HepG2 (cell line): ENCODE results near the gene CAMSAP1. TPM values are rescaled to one million over a fixed set of nuclear protein-coding genes. Genes with fewer than 3 reads are reported as not detected.

Experiments used
- ATAC-seq: fragments of 200-7000 bp; cut with Tn5 transposase; 3 replicates; pipeline ENCODE4 v1.9.1; 2020; ENCODE audit warnings: mild to moderate bottlenecking, moderate library complexity
- BruUV-seq: library from RNA; stranded (reverse); fragments of 400-500 nt; replicated peaks from 2 replicates; lab custom pipeline; 2021; lab: Mats Ljungman, UMichigan
- CTCF ChIA-PET: fragments of 300-600 bp; formaldehyde crosslinking; extraction: SDS; loops from one replicate; lab custom pipeline; 2021; ENCODE audit warnings: low total read pairs, inconsistent platforms, low intra/inter-chr PET ratio; lab: Yijun Ruan, JAX
- POLR2A ChIA-PET: fragments of 350-600 bp; sonication (Branson Sonifier 250); formaldehyde crosslinking; loops from one replicate; lab custom pipeline; 2020; ENCODE audit warnings: antibody characterized with exemption, inconsistent platforms; lab: Yijun Ruan, JAX
- DNase-seq: peaks from one replicate; pipeline ENCODE4 v3.0.0-alpha.2; 2015; ENCODE audit warnings: low spot score
- FAIRE-seq: peaks from 3 replicates; lab custom pipeline; 2011; peaks lifted over from hg19 to GRCh38; lab: Jason Lieb, UNC
- H2AFZ ChIP-seq: one replicate; pipeline ENCODE4 v1.6.1; 2011; ENCODE audit warnings: low read length, inconsistent platforms
- H3K27ac ChIP-seq: fragments of 300-600 bp; 3 replicates; pipeline ENCODE4 v1.8.0; 2011; ENCODE audit warnings: mixed run types, mild to moderate bottlenecking, mixed read lengths, low read length, inconsistent platforms; ENCODE audit not compliant: insufficient read depth; ENCODE audit errors: extremely low read length
- H3K27me3 ChIP-seq, 2 experiments: fragments of 200-600 bp in 1 of 2; 2 replicates in 1 of 2; 3 replicates in 1 of 2; pipeline versions ENCODE4 v1.6.0 to v1.8.0; 2011; ENCODE audit warnings: low read length in 2 of 2, mild to moderate bottlenecking in 2 of 2, moderate library complexity in 2 of 2, inconsistent platforms in 1 of 2; ENCODE audit not compliant: insufficient read depth in 2 of 2, control insufficient read depth in 1 of 2
- H3K36me3 ChIP-seq, 2 experiments: fragments of 200-600 bp in 1 of 2; replicated peaks in 1 of 2; 2 replicates in 1 of 2; 3 replicates in 1 of 2; pipeline versions ENCODE4 v1.5.1 to v1.8.0; 2011; ENCODE audit warnings: low read length in 2 of 2, inconsistent platforms in 1 of 2; ENCODE audit not compliant: insufficient read depth in 2 of 2, control insufficient read depth in 1 of 2
- H3K4me1 ChIP-seq: 2 replicates; pipeline ENCODE4 v1.5.1; 2012; ENCODE audit warnings: low read length, inconsistent platforms; ENCODE audit not compliant: insufficient read depth
- H3K4me2 ChIP-seq: 2 replicates; pipeline ENCODE4 v1.6.0; 2011; ENCODE audit warnings: low read depth, low read length, inconsistent platforms
- H3K4me3 ChIP-seq, 3 experiments: fragments of 200-600 bp in 1 of 3; sonication (generic), shearing (Covaris generic) in 1 of 3; replicated peaks in 1 of 3; 2 replicates each; pipeline ENCODE4 v1.5.1; 2011 to 2016; ENCODE audit warnings: low read length in 3 of 3, inconsistent platforms in 2 of 3, low read depth in 2 of 3, mild to moderate bottlenecking in 2 of 3, control low read depth in 1 of 3, mixed read lengths in 1 of 3; ENCODE audit not compliant: insufficient read depth in 1 of 3
- H3K79me2 ChIP-seq: one replicate; pipeline ENCODE4 v1.6.1; 2011; ENCODE audit warnings: low read length, inconsistent platforms; ENCODE audit not compliant: insufficient read depth
- H3K9ac ChIP-seq: 2 replicates; pipeline ENCODE4 v1.6.0; 2011; ENCODE audit warnings: mild to moderate bottlenecking, low read depth, low read length, inconsistent platforms; ENCODE audit not compliant: insufficient read depth
- H3K9me3 ChIP-seq: 2 replicates; pipeline ENCODE4 v1.5.1; 2012; ENCODE audit warnings: mild to moderate bottlenecking, low read length
- H4K20me1 ChIP-seq: 2 replicates; pipeline ENCODE4 v1.6.0; 2011; ENCODE audit warnings: inconsistent platforms, mild to moderate bottlenecking, low read length, moderate library complexity; ENCODE audit not compliant: insufficient read depth
- EZH2 ChIP-seq: conservative IDR thresholded peaks from 2 replicates; pipeline ENCODE4 v1.6.1; 2012; ENCODE audit warnings: mild to moderate bottlenecking, low read depth, low read length, moderate library complexity
- ISL2 ChIP-seq: sonication (generic); formaldehyde crosslinking; IDR thresholded peaks from 2 replicates; pipeline ENCODE4 v1.5.0; 2020; ENCODE audit warnings: missing genetic modification reagents
- PHF5A ChIP-seq: IDR thresholded peaks from one replicate; pipeline ENCODE4 v1.6.1; 2018; ENCODE audit warnings: low read depth, missing genetic modification reagents; ENCODE audit not compliant: unreplicated experiment
- SRY ChIP-seq: sonication (generic); formaldehyde crosslinking; IDR thresholded peaks from 2 replicates; pipeline ENCODE4 v1.8.0; 2022; ENCODE audit warnings: mild to moderate bottlenecking, missing genetic modification reagents
- ZNF180 ChIP-seq: sonication (generic); formaldehyde crosslinking; IDR thresholded peaks from 2 replicates; pipeline ENCODE4 v1.4.0; 2020; ENCODE audit warnings: low read depth, missing genetic modification reagents, borderline replicate concordance
- ZNF343 ChIP-seq: sonication (generic); formaldehyde crosslinking; IDR thresholded peaks from 2 replicates; pipeline ENCODE4 v1.4.0; 2020; ENCODE audit warnings: mild to moderate bottlenecking, missing genetic modification reagents
- ZNF816 ChIP-seq: sonication (generic); formaldehyde crosslinking; IDR thresholded peaks from 2 replicates; pipeline ENCODE4 v1.8.0; 2022; ENCODE audit warnings: missing genetic modification reagents, mild to moderate bottlenecking, borderline replicate concordance
- ZNF850 ChIP-seq: sonication (generic); formaldehyde crosslinking; conservative IDR thresholded peaks from 2 replicates; pipeline ENCODE4 v1.9.0; 2021; ENCODE audit warnings: mild to moderate bottlenecking, missing genetic modification reagents
- WGBS: methylation state at CpG from one replicate; pipeline ENCODE4 v1.1.6; 2017; ENCODE audit warnings: low lambda C conversion rate; 5-methylcytosine and 5-hydroxymethylcytosine counted together
- in situ Hi-C: cut with HindIII; loops from 2 replicates; pipeline ENCODE4 v1.10.0; 2017; ENCODE audit warnings: low pct_unique_long_range_greater_than_20kb; ENCODE audit not compliant: extremely low pct_ligation_motif_present
- intact Hi-C: fragments of 100-400 bp; cut with micrococcal nuclease; formaldehyde crosslinking; loops from one replicate; pipeline ENCODE4 v1.10.0; 2022; ENCODE audit not compliant: unreplicated experiment
- polyA plus RNA-seq, 8 experiments: library from polyadenylated mRNA; depleted of rRNA in 3 of 8; stranded (reverse) in 7 of 8; unstranded in 1 of 8; fragments of >200 nt; fragmentation: Illumina TruSeq in 4 of 8; extraction: Trizol in 4 of 8; gene quantifications; 2 replicates each; pipeline versions ENCODE4 v1.2.1 to v1.2.3, GENCODE V29; 2011 to 2016; ENCODE audit warnings: low read depth in 4 of 8, missing spikeins in 1 of 8, mixed read lengths in 1 of 8; ENCODE audit not compliant: insufficient read depth in 1 of 8
- total RNA-seq, 5 experiments: library from RNA; depleted of rRNA; stranded (reverse); fragments of >200 nt; fragmentation: Illumina TruSeq; extraction: Trizol; gene quantifications; 2 replicates each; pipeline ENCODE4 v1.2.3, GENCODE V29; 2016; ENCODE audit warnings: low read depth in 1 of 5
- TF ChIP-seq, protein P1 (sequence below): sonication (generic); formaldehyde crosslinking; IDR thresholded peaks from 2 replicates; pipeline ENCODE4 v1.4.0; 2020; ENCODE audit warnings: missing genetic modification reagents

CAMSAP1 gene
- total and polyA plus RNA-seq, 2 of the 13 experiments (the other 11 are each of a cell fraction or from before 2014, with no cell fraction given), result 3.8 to 12.4 TPM

DNA sequence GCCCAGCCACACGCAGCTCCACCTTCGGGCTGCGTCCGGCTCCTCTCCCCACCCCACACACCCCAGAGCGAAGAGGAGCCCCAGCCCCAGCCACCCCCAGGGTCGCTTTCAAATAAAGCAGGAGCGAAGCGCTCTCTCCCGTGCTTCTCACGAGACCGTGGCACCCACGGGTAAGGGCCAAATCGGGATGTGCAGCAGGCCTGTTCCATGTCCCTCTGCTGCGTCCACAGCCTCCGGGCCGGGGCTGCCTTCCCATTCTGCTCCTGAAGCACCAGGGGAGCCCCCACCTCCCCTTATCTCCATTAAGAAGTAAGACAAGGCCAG lies 145.5 kb downstream of the CAMSAP1 start:
- Histone ChIP-seq H3K4me1 (no peaks in the 10 kb centered on the region), H3K4me2 (no peak overlapping the region), H3K4me3 (no peak overlapping the region), H3K27ac (no peak overlapping the region), H2AFZ (no peak overlapping the region), H3K9ac (no peak overlapping the region), H3K36me3 (no peaks in the 10 kb centered on the region), H3K79me2 (no peaks in the 10 kb centered on the region), H3K27me3 (peaks cover 14 to 68% of the 10 kb centered on the region in 2 experiments; a peak in 4 of 5 replicates), H4K20me1 (no peaks in the 10 kb centered on the region), H3K9me3 (peaks cover 12% of the 10 kb centered on the region)
- in situ Hi-C loops, result no loop called here
- no TSS peak for BruUV-seq
- intact Hi-C loops, result no loop called here
- DNase-seq (no peak), FAIRE-seq (no peak), ATAC-seq (no peak)
- ChIA-PET POLR2A (no interaction called here), CTCF (no interaction called here)
- WGBS, result 13% methylated on average over 3 of the region's 16 CpGs
- TF ChIP-seq SRY (CRISPR knock-in tag) (no peak), PHF5A (CRISPR knock-in tag) (no peak), ISL2 (CRISPR knock-in tag) (no peak), ZNF343 (CRISPR knock-in tag) (no peak), EZH2 (no peak), ZNF180 (CRISPR knock-in tag) (no peak), ZNF850 (CRISPR knock-in tag) (no peak), ZNF816 (CRISPR knock-in tag) (no peak)
- TF ChIP-seq, protein P1, sequence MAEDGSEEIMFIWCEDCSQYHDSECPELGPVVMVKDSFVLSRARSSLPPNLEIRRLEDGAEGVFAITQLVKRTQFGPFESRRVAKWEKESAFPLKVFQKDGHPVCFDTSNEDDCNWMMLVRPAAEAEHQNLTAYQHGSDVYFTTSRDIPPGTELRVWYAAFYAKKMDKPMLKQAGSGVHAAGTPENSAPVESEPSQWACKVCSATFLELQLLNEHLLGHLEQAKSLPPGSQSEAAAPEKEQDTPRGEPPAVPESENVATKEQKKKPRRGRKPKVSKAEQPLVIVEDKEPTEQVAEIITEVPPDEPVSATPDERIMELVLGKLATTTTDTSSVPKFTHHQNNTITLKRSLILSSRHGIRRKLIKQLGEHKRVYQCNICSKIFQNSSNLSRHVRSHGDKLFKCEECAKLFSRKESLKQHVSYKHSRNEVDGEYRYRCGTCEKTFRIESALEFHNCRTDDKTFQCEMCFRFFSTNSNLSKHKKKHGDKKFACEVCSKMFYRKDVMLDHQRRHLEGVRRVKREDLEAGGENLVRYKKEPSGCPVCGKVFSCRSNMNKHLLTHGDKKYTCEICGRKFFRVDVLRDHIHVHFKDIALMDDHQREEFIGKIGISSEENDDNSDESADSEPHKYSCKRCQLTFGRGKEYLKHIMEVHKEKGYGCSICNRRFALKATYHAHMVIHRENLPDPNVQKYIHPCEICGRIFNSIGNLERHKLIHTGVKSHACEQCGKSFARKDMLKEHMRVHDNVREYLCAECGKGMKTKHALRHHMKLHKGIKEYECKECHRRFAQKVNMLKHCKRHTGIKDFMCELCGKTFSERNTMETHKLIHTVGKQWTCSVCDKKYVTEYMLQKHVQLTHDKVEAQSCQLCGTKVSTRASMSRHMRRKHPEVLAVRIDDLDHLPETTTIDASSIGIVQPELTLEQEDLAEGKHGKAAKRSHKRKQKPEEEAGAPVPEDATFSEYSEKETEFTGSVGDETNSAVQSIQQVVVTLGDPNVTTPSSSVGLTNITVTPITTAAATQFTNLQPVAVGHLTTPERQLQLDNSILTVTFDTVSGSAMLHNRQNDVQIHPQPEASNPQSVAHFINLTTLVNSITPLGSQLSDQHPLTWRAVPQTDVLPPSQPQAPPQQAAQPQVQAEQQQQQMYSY (CRISPR knock-in tag), result no peak
